ENCODE measurements around the gene SFMBT2. TPM values are rescaled to one million over a fixed set of nuclear protein-coding genes. Genes with fewer than 3 reads are reported as not detected.

SFMBT2 gene
- total RNA-seq, 1 experiment from 2014 or later: 7.4 TPM

GRCh38 chr10:7408291-7409044, 2.4 kb downstream of the SFMBT2 start:
- intact Hi-C loops (cut with micrococcal nuclease): loop anchor here (1.0 kb wide), 1 partner anchor 148 kb away; no protein-coding TSS in a partner anchor
- Mint-ChIP-seq H3K27me3 (ENCODE audit: insufficient read depth, unreplicated experiment) (no peaks in the 10 kb centered on the region), H3K4me1 (ENCODE audit: insufficient read depth, unreplicated experiment) (peaks cover 9% of the 10 kb centered on the region), H3K4me3 (ENCODE audit: unreplicated experiment) (peak overlapping the region; percentile 86), H3K27ac (ENCODE audit: low read depth, unreplicated experiment) (peak overlapping the region; percentile 14), H3K36me3 (ENCODE audit: insufficient read depth, unreplicated experiment) (peaks cover 5% of the 10 kb centered on the region), H3K9me3 (ENCODE audit: unreplicated experiment) (no peaks in the 10 kb centered on the region)
- TF ChIP-seq CTCF (IDR thresholded peaks at IDR 0.05; ENCODE audit: unreplicated experiment): peak; percentile 43
- POLR2A ChIA-PET: interaction anchor here (1.1 to 3.6 kb wide), 5 partner anchors 11 to 488 kb away, joined by 3 to 24 read pairs (median 5); no protein-coding TSS in a partner anchor
- peak; percentile 3 for DNase-seq (ENCODE audit: unreplicated experiment)
- BruUV-seq (replicated peaks): no TSS peak
- CTCF ChIA-PET: interaction anchor here (0.6 to 2.4 kb wide), 4 partner anchors 103 to 687 kb away, joined by 3 to 16 read pairs (median 4); no protein-coding TSS in a partner anchor

- no peak for DNase-seq (ENCODE audit: unreplicated experiment)
- H3K36me3 Mint-ChIP-seq (ENCODE audit: insufficient read depth, unreplicated experiment): peaks cover 5% of the 10 kb centered on the region
- ChIA-PET POLR2A (interaction anchor here (1.5 kb wide), 1 partner anchor 104 kb away, joined by 5 read pairs; no protein-coding TSS in a partner anchor), CTCF (interaction anchor here (0.6 kb wide), 1 partner anchor 137 kb away, joined by 4 read pairs; no protein-coding TSS in a partner anchor)
- H3K27ac Mint-ChIP-seq (ENCODE audit: low read depth, unreplicated experiment): no peak overlapping the region
- no TSS peak for BruUV-seq (replicated peaks)
- H3K27me3 Mint-ChIP-seq (ENCODE audit: insufficient read depth, unreplicated experiment): no peaks in the 10 kb centered on the region
- TF ChIP-seq CTCF (IDR thresholded peaks at IDR 0.05; ENCODE audit: unreplicated experiment): no peak
- intact Hi-C loops (cut with micrococcal nuclease): no loop called here
- H3K4me3 Mint-ChIP-seq (ENCODE audit: unreplicated experiment): no peak overlapping the region
- H3K4me1 Mint-ChIP-seq (ENCODE audit: insufficient read depth, unreplicated experiment): peaks cover 9% of the 10 kb centered on the region
- no peaks in the 10 kb centered on the region for H3K9me3 Mint-ChIP-seq (ENCODE audit: unreplicated experiment)
These were observed 3.2 kb downstream of the SFMBT2 start for GRCh38 chr10:7407368-7408290.

- Mint-ChIP-seq H3K27me3 (ENCODE audit: insufficient read depth, unreplicated experiment) (no peaks in the 10 kb centered on the region), H3K4me3 (ENCODE audit: unreplicated experiment) (no peak overlapping the region)
- no TSS peak for BruUV-seq (replicated peaks)
These were observed 4.0 kb downstream of the SFMBT2 start for GRCh38 chr10:7406712-7407333.

More at GRCh38 chr10:7406712-7407333, 4.0 kb downstream of the SFMBT2 start:
- Mint-ChIP-seq H3K4me1 (ENCODE audit: insufficient read depth, unreplicated experiment) (peaks cover 9% of the 10 kb centered on the region), H3K9me3 (ENCODE audit: unreplicated experiment) (no peaks in the 10 kb centered on the region), H3K36me3 (ENCODE audit: insufficient read depth, unreplicated experiment) (peaks cover 11% of the 10 kb centered on the region), H3K27ac (ENCODE audit: low read depth, unreplicated experiment) (no peak overlapping the region)
- no peak for TF ChIP-seq CTCF (IDR thresholded peaks at IDR 0.05; ENCODE audit: unreplicated experiment)
- intact Hi-C loops (cut with micrococcal nuclease): no loop called here
- ChIA-PET POLR2A (no interaction called here), CTCF (no interaction called here)
- DNase-seq (ENCODE audit: unreplicated experiment): no peak
